BLaER1 treated with 17β-estradiol and CSF1 and Interleukin-3, amounts not matched to agents 10 nM and 100 nM (cell line): ENCODE measurements around the gene AMPD3.

Experiments
- H3K27ac ChIP-seq, 11 experiments: shearing (Covaris generic); formaldehyde crosslinking; 2 replicates each; pipeline ENCODE4 v1.8.1; 2022
- H3K27me3 ChIP-seq, 11 experiments: shearing (Covaris generic); formaldehyde crosslinking; 2 replicates each; pipeline ENCODE4 v1.8.1; 2022
- H3K36me3 ChIP-seq, 11 experiments: shearing (Covaris generic); formaldehyde crosslinking; 2 replicates each; pipeline ENCODE4 v1.8.1; 2022
- H3K4me1 ChIP-seq, 10 experiments: shearing (Covaris generic); formaldehyde crosslinking; 2 replicates each; pipeline ENCODE4 v1.8.1; 2022
- H3K4me2 ChIP-seq, 11 experiments: shearing (Covaris generic); formaldehyde crosslinking; 2 replicates each; pipeline ENCODE4 v1.8.1; 2022
- H3K4me3 ChIP-seq, 10 experiments: shearing (Covaris generic); formaldehyde crosslinking; 2 replicates each; pipeline ENCODE4 v1.8.1; 2022
- H3K9ac ChIP-seq, 11 experiments: shearing (Covaris generic); formaldehyde crosslinking; 2 replicates each; pipeline ENCODE4 v1.8.1; 2022
- H3K9me3 ChIP-seq, 11 experiments: shearing (Covaris generic); formaldehyde crosslinking; replicated peaks in 1 of 11; 2 replicates each; pipeline ENCODE4 v1.8.1; 2022
- H4K20me1 ChIP-seq, 11 experiments: shearing (Covaris generic); formaldehyde crosslinking; 2 replicates each; pipeline ENCODE4 v1.8.1; 2022
- Cebpa-rat ChIP-seq, 11 experiments: shearing (Covaris generic); IDR thresholded peaks; 2 replicates each; pipeline ENCODE4 v1.8.1; 2022

AMPD3 gene

GRCh38 chr11:10454878-10455631 lies at the start of gene AMPD3:
Gene AMPD3, plus strand, starts transcription at chr11:10455264. Its CDS starts 6,256 bp downstream, at chr11:10461520.
- 0 out of 22 replicates have a peak, but pooled peaks of 1 of the 11 experiments have one; percentile 21 for TF ChIP-seq Cebpa-rat (IDR thresholded peaks at IDR 0.05)

GRCh38 chr11:10405865-10406592 lies 49.0 kb upstream of the AMPD3 start:
- Histone ChIP-seq H3K4me2 (peak overlapping the region in 5 of 11 experiments; percentile 25 to 86 (median 72); a peak in 7 of 22 replicates), H3K4me1 (peaks cover 28 to 82% (median 64%) of the 10 kb centered on the region in 10 experiments), H3K27me3 (no peaks in the 10 kb centered on the region), H3K4me3 (no peak overlapping the region), H3K9me3 (no peaks in the 10 kb centered on the region), H3K36me3 (no peaks in the 10 kb centered on the region), H3K9ac (no peak overlapping the region), H3K27ac (peak overlapping the region in 4 of 11 experiments; percentile 5 to 39 (median 30); a peak in 3 of 22 replicates), H4K20me1 (no peaks in the 10 kb centered on the region)
- no peak for TF ChIP-seq Cebpa-rat (IDR thresholded peaks at IDR 0.05)

More at GRCh38 chr11:10454878-10455631, at the start of gene AMPD3:
- Histone ChIP-seq H3K9me3 (no peaks in the 10 kb centered on the region), H4K20me1 (peaks cover 0 to 38% (median 0%) of the 10 kb centered on the region in 11 experiments; a peak in 6 of 22 replicates), H3K9ac (peak within 1 kb of the TSS; percentile 64 to 96 (median 80)), H3K4me1 (peaks cover 82 to 95% (median 88%) of the 10 kb centered on the region in 10 experiments), H3K4me2 (peak within 1 kb of the TSS; percentile 84 to 97 (median 93)), H3K36me3 (peaks cover 0 to 19% (median 0%) of the 10 kb centered on the region in 11 experiments; a peak in 3 of 22 replicates), H3K4me3 (peak within 1 kb of the TSS; percentile 46 to 76 (median 63)), H3K27me3 (peaks cover 0 to 7% (median 0%) of the 10 kb centered on the region in 11 experiments; a peak in 1 of 22 replicates), H3K27ac (peak within 1 kb of the TSS; percentile 77 to 98 (median 87))

GRCh38 chr11:10407055-10407454 lies 48.0 kb upstream of the AMPD3 start:
- Histone ChIP-seq H4K20me1 (no peaks in the 10 kb centered on the region), H3K27me3 (no peaks in the 10 kb centered on the region), H3K36me3 (no peaks in the 10 kb centered on the region), H3K9ac (no peak overlapping the region; a peak in 1 of 22 replicates), H3K27ac (peak overlapping the region in 5 of 11 experiments; percentile 5 to 43 (median 6); a peak in 4 of 22 replicates), H3K4me3 (no peak overlapping the region), H3K9me3 (no peaks in the 10 kb centered on the region), H3K4me2 (peak overlapping the region in 7 of 11 experiments; percentile 7 to 86 (median 58); a peak in 12 of 22 replicates), H3K4me1 (peaks cover 18 to 79% (median 56%) of the 10 kb centered on the region in 10 experiments)
- no peak for TF ChIP-seq Cebpa-rat (IDR thresholded peaks at IDR 0.05)

- peaks cover 19 to 79% (median 61%) of the 10 kb centered on the region in 10 experiments for H3K4me1 ChIP-seq
- peak overlapping the region in 6 of 11 experiments; percentile 9 to 64 (median 32); a peak in 4 of 22 replicates for H3K27ac ChIP-seq
- H3K4me3 ChIP-seq, result no peak overlapping the region
- H3K4me2 ChIP-seq, result peak overlapping the region in 6 of 11 experiments; percentile 52 to 90 (median 75); a peak in 12 of 22 replicates
- no peaks in the 10 kb centered on the region for H3K27me3 ChIP-seq
- no peaks in the 10 kb centered on the region for H3K9me3 ChIP-seq
- no peaks in the 10 kb centered on the region for H3K36me3 ChIP-seq
- no peaks in the 10 kb centered on the region for H4K20me1 ChIP-seq
- H3K9ac ChIP-seq, result no peak overlapping the region
- TF ChIP-seq Cebpa-rat (IDR thresholded peaks at IDR 0.05), result no peak
These were observed 47.0 kb upstream of the AMPD3 start for GRCh38 chr11:10407749-10408685.

- H3K4me1 ChIP-seq, result peaks cover 31 to 86% (median 73%) of the 10 kb centered on the region in 10 experiments
- H3K4me3 ChIP-seq, result peak overlapping the region in 1 of 10 experiments; percentile 33; a peak in 1 of 20 replicates
- H3K27me3 ChIP-seq, result no peaks in the 10 kb centered on the region
- H3K27ac ChIP-seq, result peak overlapping the region in 10 of 11 experiments; percentile 12 to 74 (median 58); a peak in 17 of 22 replicates
- H3K4me2 ChIP-seq, result peak overlapping the region; percentile 65 to 90 (median 75)
- no peaks in the 10 kb centered on the region for H3K36me3 ChIP-seq
- no peak for TF ChIP-seq Cebpa-rat (IDR thresholded peaks at IDR 0.05)
- peak overlapping the region in 9 of 11 experiments; percentile 13 to 59 (median 45); a peak in 12 of 22 replicates for H3K9ac ChIP-seq
- H4K20me1 ChIP-seq, result no peaks in the 10 kb centered on the region
- no peaks in the 10 kb centered on the region for H3K9me3 ChIP-seq
These were observed 45.8 kb upstream of the AMPD3 start for GRCh38 chr11:10409207-10409661.

- no peak for TF ChIP-seq Cebpa-rat (IDR thresholded peaks at IDR 0.05)
- Histone ChIP-seq H3K4me2 (peak overlapping the region; percentile 65 to 90 (median 75); a peak in 21 of 22 replicates), H3K9me3 (no peaks in the 10 kb centered on the region), H3K4me1 (peaks cover 42 to 94% (median 81%) of the 10 kb centered on the region in 10 experiments), H3K27me3 (no peaks in the 10 kb centered on the region), H3K9ac (no peak overlapping the region), H3K36me3 (no peaks in the 10 kb centered on the region), H4K20me1 (no peaks in the 10 kb centered on the region), H3K4me3 (no peak overlapping the region), H3K27ac (peak overlapping the region in 3 of 11 experiments; percentile 8 to 74 (median 64); a peak in 2 of 22 replicates)
These were observed 44.8 kb upstream of the AMPD3 start for GRCh38 chr11:10410106-10410843.

- Histone ChIP-seq H3K9me3 (no peaks in the 10 kb centered on the region), H3K27me3 (no peaks in the 10 kb centered on the region), H3K4me1 (peaks cover 47 to 96% (median 87%) of the 10 kb centered on the region in 10 experiments), H4K20me1 (no peaks in the 10 kb centered on the region), H3K36me3 (no peaks in the 10 kb centered on the region), H3K27ac (0 out of 22 replicates have a peak overlapping the region, but pooled peaks of 1 of the 11 experiments have one; percentile 8), H3K4me2 (peak overlapping the region in 10 of 11 experiments; percentile 23 to 90 (median 80); a peak in 13 of 22 replicates), H3K9ac (no peak overlapping the region), H3K4me3 (no peak overlapping the region)
- no peak for TF ChIP-seq Cebpa-rat (IDR thresholded peaks at IDR 0.05)
These were observed 44.2 kb upstream of the AMPD3 start for GRCh38 chr11:10410844-10411200.
